ENCODE data around the gene UST.
A peak's percentile ranks its signal among the peaks of the same experiment; 100 is the strongest.

DNA sequence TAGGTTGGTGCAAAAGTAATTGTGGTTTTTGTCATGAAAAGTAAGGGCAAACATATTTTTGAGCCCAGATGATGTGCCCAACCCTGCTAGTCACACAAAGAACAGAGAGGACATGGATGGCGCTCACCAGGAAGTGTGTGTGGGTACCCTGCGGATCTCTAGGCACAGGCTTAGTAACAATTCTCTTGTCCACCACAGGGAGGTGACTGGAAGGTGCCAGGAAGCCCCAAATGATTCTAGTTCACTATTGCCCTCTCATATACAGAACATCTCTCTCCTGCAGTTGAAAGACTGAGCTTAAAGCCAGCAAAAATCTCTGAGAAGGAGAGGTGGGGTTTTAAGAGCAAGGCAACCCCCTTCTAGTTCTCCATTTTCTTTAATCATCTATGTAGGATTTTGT is 298.6 kb downstream of the UST start:
- TF ChIP-seq, protein P1, sequence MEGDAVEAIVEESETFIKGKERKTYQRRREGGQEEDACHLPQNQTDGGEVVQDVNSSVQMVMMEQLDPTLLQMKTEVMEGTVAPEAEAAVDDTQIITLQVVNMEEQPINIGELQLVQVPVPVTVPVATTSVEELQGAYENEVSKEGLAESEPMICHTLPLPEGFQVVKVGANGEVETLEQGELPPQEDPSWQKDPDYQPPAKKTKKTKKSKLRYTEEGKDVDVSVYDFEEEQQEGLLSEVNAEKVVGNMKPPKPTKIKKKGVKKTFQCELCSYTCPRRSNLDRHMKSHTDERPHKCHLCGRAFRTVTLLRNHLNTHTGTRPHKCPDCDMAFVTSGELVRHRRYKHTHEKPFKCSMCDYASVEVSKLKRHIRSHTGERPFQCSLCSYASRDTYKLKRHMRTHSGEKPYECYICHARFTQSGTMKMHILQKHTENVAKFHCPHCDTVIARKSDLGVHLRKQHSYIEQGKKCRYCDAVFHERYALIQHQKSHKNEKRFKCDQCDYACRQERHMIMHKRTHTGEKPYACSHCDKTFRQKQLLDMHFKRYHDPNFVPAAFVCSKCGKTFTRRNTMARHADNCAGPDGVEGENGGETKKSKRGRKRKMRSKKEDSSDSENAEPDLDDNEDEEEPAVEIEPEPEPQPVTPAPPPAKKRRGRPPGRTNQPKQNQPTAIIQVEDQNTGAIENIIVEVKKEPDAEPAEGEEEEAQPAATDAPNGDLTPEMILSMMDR (conservative IDR thresholded peaks at IDR 0.05; ENCODE audit: low read length) = peak; percentile 51
- no peak for TF ChIP-seq EZH2phosphoT487 (IDR thresholded peaks at IDR 0.05; ENCODE audit: borderline replicate concordance)

All from Loucy (cell line).